ENCODE data around the gene ALG8. TPM values are rescaled to one million over a fixed set of nuclear protein-coding genes. Genes with fewer than 3 reads are reported as not detected.

ALG8 gene
- total RNA-seq, 6 donors from 2014 or later = 5.2 to 31.4 (median 23.0) TPM

DNA sequence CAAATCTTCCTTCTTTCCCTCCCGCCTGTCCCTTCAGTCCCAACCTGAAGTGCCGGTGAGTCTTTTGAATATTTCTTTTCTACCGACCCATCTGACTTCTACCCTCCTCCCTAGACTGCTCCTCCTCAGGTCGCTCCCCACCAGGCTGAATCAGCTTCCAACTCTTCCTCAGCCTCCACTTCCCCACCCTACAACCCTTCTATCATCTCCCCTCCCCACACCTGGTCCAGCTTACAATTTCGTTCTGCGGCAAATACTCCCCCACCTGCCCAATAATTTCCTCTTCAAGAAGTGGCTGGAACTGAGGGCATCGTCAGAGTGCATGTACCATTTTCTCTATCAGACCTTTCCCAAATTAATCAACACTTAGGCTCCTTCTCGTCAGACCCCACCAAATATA lies 57.3 kb downstream of the ALG8 start:
- Histone ChIP-seq H3K36me3 (no peaks in the 10 kb centered on the region), H3K9me3 (no peaks in the 10 kb centered on the region), H3K4me1 (peaks cover 13 to 40% (median 26%) of the 10 kb centered on the region in 4 donors), H3K27ac (peak overlapping the region in 3 of 4 donors; percentile 39 to 69 (median 63)), H3K27me3 (no peaks in the 10 kb centered on the region), H3K4me3 (peak overlapping the region in 3 of 4 donors; percentile 20 to 27 (median 26))
- ATAC-seq (ENCODE audit: low FRiP score in 2 of 2) (no peak), DNase-seq (no peak)
- TF ChIP-seq POLR2A (IDR thresholded peaks at IDR 0.05) (no peak), EP300 (IDR thresholded peaks at IDR 0.05) (no peak), POLR2AphosphoS5 (IDR thresholded peaks at IDR 0.05) (no peak)
- TF ChIP-seq, protein P1, sequence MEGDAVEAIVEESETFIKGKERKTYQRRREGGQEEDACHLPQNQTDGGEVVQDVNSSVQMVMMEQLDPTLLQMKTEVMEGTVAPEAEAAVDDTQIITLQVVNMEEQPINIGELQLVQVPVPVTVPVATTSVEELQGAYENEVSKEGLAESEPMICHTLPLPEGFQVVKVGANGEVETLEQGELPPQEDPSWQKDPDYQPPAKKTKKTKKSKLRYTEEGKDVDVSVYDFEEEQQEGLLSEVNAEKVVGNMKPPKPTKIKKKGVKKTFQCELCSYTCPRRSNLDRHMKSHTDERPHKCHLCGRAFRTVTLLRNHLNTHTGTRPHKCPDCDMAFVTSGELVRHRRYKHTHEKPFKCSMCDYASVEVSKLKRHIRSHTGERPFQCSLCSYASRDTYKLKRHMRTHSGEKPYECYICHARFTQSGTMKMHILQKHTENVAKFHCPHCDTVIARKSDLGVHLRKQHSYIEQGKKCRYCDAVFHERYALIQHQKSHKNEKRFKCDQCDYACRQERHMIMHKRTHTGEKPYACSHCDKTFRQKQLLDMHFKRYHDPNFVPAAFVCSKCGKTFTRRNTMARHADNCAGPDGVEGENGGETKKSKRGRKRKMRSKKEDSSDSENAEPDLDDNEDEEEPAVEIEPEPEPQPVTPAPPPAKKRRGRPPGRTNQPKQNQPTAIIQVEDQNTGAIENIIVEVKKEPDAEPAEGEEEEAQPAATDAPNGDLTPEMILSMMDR (IDR thresholded peaks at IDR 0.05) = no peak
- 63 to 75% methylated on average over 8 of the region's 8 CpGs for WGBS, 2 donors

DNA sequence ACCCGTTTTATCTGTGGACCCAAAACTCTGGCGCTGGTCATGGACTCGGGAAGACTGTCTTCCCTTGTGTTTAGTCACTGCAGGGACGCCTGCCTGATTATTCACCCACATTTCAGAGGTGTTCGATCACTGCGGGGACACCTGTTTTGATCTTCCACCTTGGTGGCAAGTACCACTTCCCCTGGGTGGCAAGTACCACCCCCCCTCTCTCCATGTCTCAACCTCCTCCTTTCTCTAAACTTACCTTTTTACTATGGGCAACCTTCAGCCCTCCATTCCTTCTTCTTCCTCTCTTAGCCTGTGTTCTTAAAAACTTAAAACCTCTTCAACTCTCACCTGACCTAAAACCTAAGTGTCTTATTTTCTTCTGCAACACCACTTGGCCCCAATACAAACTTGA lies 57.8 kb downstream of the ALG8 start:
- Histone ChIP-seq H3K27me3 (no peaks in the 10 kb centered on the region), H3K9me3 (no peaks in the 10 kb centered on the region), H3K4me3 (peak overlapping the region in 3 of 4 donors; percentile 20 to 27 (median 26)), H3K27ac (peak overlapping the region; percentile 39 to 69 (median 54)), H3K4me1 (peaks cover 19 to 46% (median 31%) of the 10 kb centered on the region in 4 donors), H3K36me3 (no peaks in the 10 kb centered on the region)
- ATAC-seq (ENCODE audit: low FRiP score in 2 of 2) (no peak), DNase-seq (no peak)
- 68 to 77% methylated on average over 6 of the region's 6 CpGs for WGBS, 2 donors
- TF ChIP-seq EP300 (IDR thresholded peaks at IDR 0.05) (no peak), POLR2AphosphoS5 (IDR thresholded peaks at IDR 0.05) (no peak), POLR2A (IDR thresholded peaks at IDR 0.05) (no peak)
- TF ChIP-seq, protein P1 (IDR thresholded peaks at IDR 0.05) = no peak

DNA sequence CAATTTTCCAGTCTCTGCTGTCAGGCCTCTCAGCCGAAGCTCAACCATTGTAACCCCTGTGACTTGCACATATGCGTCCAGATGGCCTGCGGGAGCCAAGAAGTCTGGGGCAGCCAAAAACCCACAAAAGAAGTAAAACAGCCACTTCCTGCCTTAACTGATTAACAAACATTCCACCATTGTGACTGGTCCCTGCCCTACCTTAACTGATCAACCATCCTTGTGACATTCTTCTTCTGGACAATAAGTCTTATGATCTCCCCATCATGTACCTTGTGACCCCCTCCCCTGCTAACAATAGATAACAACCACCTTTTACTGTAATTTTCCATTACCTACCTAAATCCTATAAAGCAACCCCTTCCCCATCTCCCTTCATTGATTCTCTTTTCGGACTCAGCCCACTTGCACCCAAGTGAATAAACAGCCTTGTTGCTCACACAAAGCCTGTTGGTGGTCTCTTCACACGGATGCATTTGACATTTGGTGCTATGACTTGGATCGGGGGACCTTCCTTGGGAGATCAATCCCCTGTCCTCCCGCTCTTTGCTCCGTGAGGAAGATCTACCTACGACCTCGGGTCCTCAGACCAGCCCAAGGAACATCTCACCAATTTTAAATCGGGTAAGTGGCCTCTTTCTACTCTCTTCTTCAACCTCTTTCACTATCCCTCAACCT lies 58.5 kb downstream of the ALG8 start:
- H3K36me3 ChIP-seq = no peaks in the 10 kb centered on the region
- DNase-seq (no peak), ATAC-seq (ENCODE audit: low FRiP score in 2 of 2) (no peak)
- WGBS, 2 donors = 78 to 81% methylated on average over 11 of the region's 11 CpGs
- H3K27me3 ChIP-seq = no peaks in the 10 kb centered on the region
- H3K4me1 ChIP-seq = peaks cover 22 to 49% (median 35%) of the 10 kb centered on the region in 4 donors
- peak overlapping the region in 2 of 4 donors; percentile 20 to 26 for H3K4me3 ChIP-seq
- no peaks in the 10 kb centered on the region for H3K9me3 ChIP-seq
- H3K27ac ChIP-seq = peak overlapping the region in 3 of 4 donors; percentile 63 to 91 (median 88)
- TF ChIP-seq, protein P1 (IDR thresholded peaks at IDR 0.05) = no peak
- no peak for TF ChIP-seq POLR2A (IDR thresholded peaks at IDR 0.05)
- TF ChIP-seq EP300 (IDR thresholded peaks at IDR 0.05) = no peak
- TF ChIP-seq POLR2AphosphoS5 (IDR thresholded peaks at IDR 0.05) = no peak

DNA sequence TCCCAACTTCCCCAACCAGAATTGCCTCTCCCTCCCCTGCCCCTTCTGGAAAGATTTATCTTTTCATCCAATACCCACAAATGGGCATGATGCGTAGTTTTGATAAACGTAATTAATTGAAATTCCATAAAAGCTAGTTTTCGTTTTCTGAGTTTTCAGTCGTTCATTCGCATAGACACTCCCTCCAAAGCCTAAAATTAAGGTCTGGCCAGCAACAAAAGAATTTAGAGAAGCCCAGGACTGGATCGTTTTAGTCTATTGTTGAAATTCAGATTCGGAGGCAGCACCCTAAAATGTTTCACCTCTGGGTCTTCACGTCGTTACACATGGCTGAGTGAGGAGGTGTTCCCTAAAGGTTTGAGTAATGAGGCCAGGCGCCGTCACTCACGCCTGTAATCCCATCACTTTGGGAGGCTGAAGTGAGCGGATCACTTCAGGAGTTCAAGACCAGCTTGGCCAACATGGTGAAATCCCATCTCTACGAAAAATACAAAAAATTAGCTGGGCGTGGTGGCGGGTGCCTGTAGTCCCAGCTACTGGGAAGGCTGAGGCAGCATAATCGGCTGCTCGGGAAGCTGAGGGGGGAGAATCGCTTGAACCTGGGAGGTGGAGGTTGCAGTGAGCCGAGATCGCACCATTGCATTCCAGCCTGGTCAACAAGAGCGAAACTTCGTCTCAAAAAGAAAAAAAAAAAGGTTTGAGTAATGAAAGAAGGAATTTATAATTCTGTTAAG lies 59.2 kb downstream of the ALG8 start:
- TF ChIP-seq POLR2A (IDR thresholded peaks at IDR 0.05) (no peak), EP300 (IDR thresholded peaks at IDR 0.05) (no peak), POLR2AphosphoS5 (IDR thresholded peaks at IDR 0.05) (no peak)
- TF ChIP-seq, protein P1 (IDR thresholded peaks at IDR 0.05) = peak in 1 of 6 experiments; percentile 22
- H3K4me1 ChIP-seq = peaks cover 25 to 55% (median 37%) of the 10 kb centered on the region in 4 donors
- no peaks in the 10 kb centered on the region for H3K9me3 ChIP-seq
- 56 to 62% methylated on average over 23 of the region's 23 CpGs for WGBS, 2 donors
- peak overlapping the region; percentile 88 to 91 (median 89) for H3K27ac ChIP-seq
- H3K4me3 ChIP-seq = peak overlapping the region; percentile 11 to 90 (median 70)
- no peak for ATAC-seq (ENCODE audit: low FRiP score in 2 of 2)
- no peaks in the 10 kb centered on the region for H3K36me3 ChIP-seq
- H3K27me3 ChIP-seq = no peaks in the 10 kb centered on the region
- DNase-seq = no peak
